ENCODE results near the gene MFSD8.
"Not testable (repeated sequence)": the region's sequence is repeated elsewhere in the genome, so short reads cannot be mapped to it uniquely, and the experiment has no call there.

MFSD8 gene

GRCh38 chr4:127905029-127905428 is 59.9 kb downstream of the MFSD8 start:
- no peak for TF ChIP-seq CTCF (conservative IDR thresholded peaks at IDR 0.05; ENCODE audit: control insufficient read depth, insufficient read depth, low read depth, low read length)
- no peak for DNase-seq (ENCODE audit: low read depth)

GRCh38 chr4:127899682-127900081 is 65.3 kb downstream of the MFSD8 start:
- not testable (repeated sequence) for H3K4me3 ChIP-seq (ENCODE audit: control insufficient read depth, low read depth, low read length); DNase-seq (ENCODE audit: low read depth)

More at GRCh38 chr4:127905029-127905428, 59.9 kb downstream of the MFSD8 start:
- H3K4me3 ChIP-seq (ENCODE audit: control insufficient read depth, low read depth, low read length), result no peak overlapping the region

GRCh38 chr4:127896528-127896927 is 68.4 kb downstream of the MFSD8 start:
- H3K4me3 ChIP-seq (ENCODE audit: control insufficient read depth, low read depth, low read length), result no peak overlapping the region
- no peak for DNase-seq (ENCODE audit: low read depth)
- TF ChIP-seq CTCF (conservative IDR thresholded peaks at IDR 0.05; ENCODE audit: control insufficient read depth, insufficient read depth, low read depth, low read length), result no peak

- H3K4me3 ChIP-seq (ENCODE audit: control insufficient read depth, low read depth, low read length), result no peak overlapping the region
- no peak for TF ChIP-seq CTCF (conservative IDR thresholded peaks at IDR 0.05; ENCODE audit: control insufficient read depth, insufficient read depth, low read depth, low read length)
- no peak for DNase-seq (ENCODE audit: low read depth)
Observed at GRCh38 chr4:127896069-127896468, 68.9 kb downstream of the MFSD8 start.

GRCh38 chr4:127889903-127890302 is 75.1 kb downstream of the MFSD8 start:
- no peak overlapping the region for H3K4me3 ChIP-seq (ENCODE audit: control insufficient read depth, low read depth, low read length)
- TF ChIP-seq CTCF (conservative IDR thresholded peaks at IDR 0.05; ENCODE audit: control insufficient read depth, insufficient read depth, low read depth, low read length), result no peak
- DNase-seq (ENCODE audit: low read depth), result peak; percentile 45

GRCh38 chr4:127888559-127888958 is 76.4 kb downstream of the MFSD8 start:
- no peak for DNase-seq (ENCODE audit: low read depth)
- TF ChIP-seq CTCF (conservative IDR thresholded peaks at IDR 0.05; ENCODE audit: control insufficient read depth, insufficient read depth, low read depth, low read length), result no peak
- H3K4me3 ChIP-seq (ENCODE audit: control insufficient read depth, low read depth, low read length), result no peak overlapping the region

- DNase-seq (ENCODE audit: low read depth), result no peak
- H3K4me3 ChIP-seq (ENCODE audit: control insufficient read depth, low read depth, low read length), result peak overlapping the region; percentile 93
- no peak for TF ChIP-seq CTCF (conservative IDR thresholded peaks at IDR 0.05; ENCODE audit: control insufficient read depth, insufficient read depth, low read depth, low read length)
Observed at GRCh38 chr4:127881563-127881864, 83.5 kb downstream of the MFSD8 start.
